DMS 273 (cell line): ENCODE data around the gene ATG101.
A peak's percentile ranks its signal among the peaks of the same experiment; 100 is the strongest.

ENCODE experiments used
- DNase-seq: peaks from one replicate; lab custom pipeline; 2025; ENCODE audit not compliant: unreplicated experiment; lab: John Stamatoyannopoulos, UW

The ATG101 gene

GRCh38 chr12:52069327-52070184 is at the start of gene ATG101:
TSS of gene ATG101 (plus strand) at chr12:52069978. CDS start at chr12:52073651, 3,673 bp downstream.
- peak; percentile 95 for DNase-seq

- DNase-seq = peak; percentile 81
Measured at GRCh38 chr12:52020539-52021336, 49.0 kb upstream of the ATG101 start.

GRCh38 chr12:52022841-52023181 is 47.0 kb upstream of the ATG101 start:
- DNase-seq = no peak

- peak; percentile 84 for DNase-seq
Measured at GRCh38 chr12:52023182-52023975, 46.4 kb upstream of the ATG101 start.

- no peak for DNase-seq
Measured at GRCh38 chr12:52023976-52024688, 45.6 kb upstream of the ATG101 start.

GRCh38 chr12:52024845-52025230 is 44.9 kb upstream of the ATG101 start:
- DNase-seq = no peak

GRCh38 chr12:52026263-52026662 is 43.5 kb upstream of the ATG101 start:
- no peak for DNase-seq

- no peak for DNase-seq
Measured at GRCh38 chr12:52027085-52027843, 42.5 kb upstream of the ATG101 start.

- DNase-seq = peak; percentile 83
Measured at GRCh38 chr12:52029685-52030084, 40.1 kb upstream of the ATG101 start.

GRCh38 chr12:52032446-52032803 is 37.4 kb upstream of the ATG101 start:
- peak; percentile 56 for DNase-seq

- peak; percentile 95 for DNase-seq
Measured at GRCh38 chr12:52032804-52033445, 36.9 kb upstream of the ATG101 start.

GRCh38 chr12:52033446-52034140 is 36.2 kb upstream of the ATG101 start:
- no peak for DNase-seq

- no peak for DNase-seq
Measured at GRCh38 chr12:52035190-52035589, 34.6 kb upstream of the ATG101 start.

GRCh38 chr12:52035926-52036325 is 33.9 kb upstream of the ATG101 start:
- DNase-seq = no peak

- peak; percentile 81 for DNase-seq
Measured at GRCh38 chr12:52036587-52037171, 33.1 kb upstream of the ATG101 start.

- DNase-seq = peak; percentile 54
Measured at GRCh38 chr12:52037248-52037861, 32.4 kb upstream of the ATG101 start.

- no peak for DNase-seq
Measured at GRCh38 chr12:52038447-52038846, 31.3 kb upstream of the ATG101 start.

GRCh38 chr12:52041035-52041434 is 28.7 kb upstream of the ATG101 start:
- DNase-seq = no peak
